Measurements from ENCODE around the gene FAR2. TPM values are rescaled to one million over a fixed set of nuclear protein-coding genes. Genes with fewer than 3 reads are reported as not detected.

FAR2 gene
- total and polyA plus RNA-seq, 4 donors, result 0.81 to 7.6 (median 3.1) TPM

- Histone ChIP-seq H3K27ac (ENCODE audit: low read depth in 1 of 2, low read length in 2 of 2) (no peak overlapping the region), H3K27me3 (ENCODE audit: control insufficient read depth in 4 of 4, insufficient read depth in 4 of 4, low read length in 3 of 4) (no peaks in the 10 kb centered on the region), H3K4me1 (ENCODE audit: control insufficient read depth in 4 of 4, insufficient read depth in 4 of 4, low read length in 3 of 4) (peaks cover 1 to 13% (median 11%) of the 10 kb centered on the region in 4 donors), H3K9me3 (ENCODE audit: control insufficient read depth in 4 of 4, low read length in 3 of 4) (no peaks in the 10 kb centered on the region), H3K9ac (ENCODE audit: low read depth in 1 of 2, low read length in 2 of 2) (no peak overlapping the region), H3K4me3 (ENCODE audit: low read depth in 1 of 3, low read length in 3 of 3) (no peak overlapping the region), H3K36me3 (ENCODE audit: control insufficient read depth in 4 of 4, insufficient read depth in 3 of 4, low read depth in 1 of 4, low read length in 3 of 4) (peaks cover 0 to 7% (median 2%) of the 10 kb centered on the region in 4 donors)
- WGBS, result 97% methylated on average over 2 of the region's 2 CpGs
- no peak for DNase-seq (ENCODE audit: low spot score)
- TF ChIP-seq EGR1 (IDR thresholded peaks at IDR 0.05; ENCODE audit: low read depth in 2 of 2) (no peak), TAF1 (conservative IDR thresholded peaks at IDR 0.05) (no peak), HNF4A (conservative IDR thresholded peaks at IDR 0.05) (no peak), HNF4G (IDR thresholded peaks at IDR 0.05) (no peak), ZBTB33 (IDR thresholded peaks at IDR 0.05) (no peak), JUND (IDR thresholded peaks at IDR 0.05) (no peak), FOXA1 (IDR thresholded peaks at IDR 0.05) (no peak), RXRA (IDR thresholded peaks at IDR 0.05) (no peak), SP1 (IDR thresholded peaks at IDR 0.05) (no peak), YY1 (IDR thresholded peaks at IDR 0.05) (no peak), GABPA (IDR thresholded peaks at IDR 0.05 in 1 of 2, conservative IDR thresholded peaks at IDR 0.05 in 1 of 2) (no peak), RAD21 (IDR thresholded peaks at IDR 0.05) (no peak), FOXA2 (IDR thresholded peaks at IDR 0.05) (no peak), NR2F2 (IDR thresholded peaks at IDR 0.05) (no peak), MAX (IDR thresholded peaks at IDR 0.05) (no peak)
- TF ChIP-seq, protein P1, sequence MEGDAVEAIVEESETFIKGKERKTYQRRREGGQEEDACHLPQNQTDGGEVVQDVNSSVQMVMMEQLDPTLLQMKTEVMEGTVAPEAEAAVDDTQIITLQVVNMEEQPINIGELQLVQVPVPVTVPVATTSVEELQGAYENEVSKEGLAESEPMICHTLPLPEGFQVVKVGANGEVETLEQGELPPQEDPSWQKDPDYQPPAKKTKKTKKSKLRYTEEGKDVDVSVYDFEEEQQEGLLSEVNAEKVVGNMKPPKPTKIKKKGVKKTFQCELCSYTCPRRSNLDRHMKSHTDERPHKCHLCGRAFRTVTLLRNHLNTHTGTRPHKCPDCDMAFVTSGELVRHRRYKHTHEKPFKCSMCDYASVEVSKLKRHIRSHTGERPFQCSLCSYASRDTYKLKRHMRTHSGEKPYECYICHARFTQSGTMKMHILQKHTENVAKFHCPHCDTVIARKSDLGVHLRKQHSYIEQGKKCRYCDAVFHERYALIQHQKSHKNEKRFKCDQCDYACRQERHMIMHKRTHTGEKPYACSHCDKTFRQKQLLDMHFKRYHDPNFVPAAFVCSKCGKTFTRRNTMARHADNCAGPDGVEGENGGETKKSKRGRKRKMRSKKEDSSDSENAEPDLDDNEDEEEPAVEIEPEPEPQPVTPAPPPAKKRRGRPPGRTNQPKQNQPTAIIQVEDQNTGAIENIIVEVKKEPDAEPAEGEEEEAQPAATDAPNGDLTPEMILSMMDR (IDR thresholded peaks at IDR 0.05; ENCODE audit: low read depth, low read length, missing input control), result no peak
- TF ChIP-seq, protein P2, sequence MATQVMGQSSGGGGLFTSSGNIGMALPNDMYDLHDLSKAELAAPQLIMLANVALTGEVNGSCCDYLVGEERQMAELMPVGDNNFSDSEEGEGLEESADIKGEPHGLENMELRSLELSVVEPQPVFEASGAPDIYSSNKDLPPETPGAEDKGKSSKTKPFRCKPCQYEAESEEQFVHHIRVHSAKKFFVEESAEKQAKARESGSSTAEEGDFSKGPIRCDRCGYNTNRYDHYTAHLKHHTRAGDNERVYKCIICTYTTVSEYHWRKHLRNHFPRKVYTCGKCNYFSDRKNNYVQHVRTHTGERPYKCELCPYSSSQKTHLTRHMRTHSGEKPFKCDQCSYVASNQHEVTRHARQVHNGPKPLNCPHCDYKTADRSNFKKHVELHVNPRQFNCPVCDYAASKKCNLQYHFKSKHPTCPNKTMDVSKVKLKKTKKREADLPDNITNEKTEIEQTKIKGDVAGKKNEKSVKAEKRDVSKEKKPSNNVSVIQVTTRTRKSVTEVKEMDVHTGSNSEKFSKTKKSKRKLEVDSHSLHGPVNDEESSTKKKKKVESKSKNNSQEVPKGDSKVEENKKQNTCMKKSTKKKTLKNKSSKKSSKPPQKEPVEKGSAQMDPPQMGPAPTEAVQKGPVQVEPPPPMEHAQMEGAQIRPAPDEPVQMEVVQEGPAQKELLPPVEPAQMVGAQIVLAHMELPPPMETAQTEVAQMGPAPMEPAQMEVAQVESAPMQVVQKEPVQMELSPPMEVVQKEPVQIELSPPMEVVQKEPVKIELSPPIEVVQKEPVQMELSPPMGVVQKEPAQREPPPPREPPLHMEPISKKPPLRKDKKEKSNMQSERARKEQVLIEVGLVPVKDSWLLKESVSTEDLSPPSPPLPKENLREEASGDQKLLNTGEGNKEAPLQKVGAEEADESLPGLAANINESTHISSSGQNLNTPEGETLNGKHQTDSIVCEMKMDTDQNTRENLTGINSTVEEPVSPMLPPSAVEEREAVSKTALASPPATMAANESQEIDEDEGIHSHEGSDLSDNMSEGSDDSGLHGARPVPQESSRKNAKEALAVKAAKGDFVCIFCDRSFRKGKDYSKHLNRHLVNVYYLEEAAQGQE (IDR thresholded peaks at IDR 0.05), result no peak
- TF ChIP-seq, protein P3, sequence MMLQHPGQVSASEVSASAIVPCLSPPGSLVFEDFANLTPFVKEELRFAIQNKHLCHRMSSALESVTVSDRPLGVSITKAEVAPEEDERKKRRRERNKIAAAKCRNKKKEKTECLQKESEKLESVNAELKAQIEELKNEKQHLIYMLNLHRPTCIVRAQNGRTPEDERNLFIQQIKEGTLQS (IDR thresholded peaks at IDR 0.05), result no peak
These were observed 227.0 kb downstream of the FAR2 start for GRCh38 chr12:29376118-29376517.
